22Rv1 (cell line): ENCODE data around the gene LIMK2.

Experiments
- H3K27ac ChIP-seq: fragments of 450-650 bp; 2 replicates; pipeline ENCODE4 v1.5.1; 2017
- CTCF ChIP-seq: fragments of 450-650 bp; IDR thresholded peaks from 2 replicates; pipeline ENCODE4 v1.5.1; 2017; ENCODE audit warnings: mild to moderate bottlenecking
- ZFX ChIP-seq: fragments of 450-650 bp; IDR thresholded peaks from 2 replicates; pipeline ENCODE4 v1.6.1; 2017; ENCODE audit warnings: antibody characterized with exemption, borderline replicate concordance

Gene LIMK2

DNA sequence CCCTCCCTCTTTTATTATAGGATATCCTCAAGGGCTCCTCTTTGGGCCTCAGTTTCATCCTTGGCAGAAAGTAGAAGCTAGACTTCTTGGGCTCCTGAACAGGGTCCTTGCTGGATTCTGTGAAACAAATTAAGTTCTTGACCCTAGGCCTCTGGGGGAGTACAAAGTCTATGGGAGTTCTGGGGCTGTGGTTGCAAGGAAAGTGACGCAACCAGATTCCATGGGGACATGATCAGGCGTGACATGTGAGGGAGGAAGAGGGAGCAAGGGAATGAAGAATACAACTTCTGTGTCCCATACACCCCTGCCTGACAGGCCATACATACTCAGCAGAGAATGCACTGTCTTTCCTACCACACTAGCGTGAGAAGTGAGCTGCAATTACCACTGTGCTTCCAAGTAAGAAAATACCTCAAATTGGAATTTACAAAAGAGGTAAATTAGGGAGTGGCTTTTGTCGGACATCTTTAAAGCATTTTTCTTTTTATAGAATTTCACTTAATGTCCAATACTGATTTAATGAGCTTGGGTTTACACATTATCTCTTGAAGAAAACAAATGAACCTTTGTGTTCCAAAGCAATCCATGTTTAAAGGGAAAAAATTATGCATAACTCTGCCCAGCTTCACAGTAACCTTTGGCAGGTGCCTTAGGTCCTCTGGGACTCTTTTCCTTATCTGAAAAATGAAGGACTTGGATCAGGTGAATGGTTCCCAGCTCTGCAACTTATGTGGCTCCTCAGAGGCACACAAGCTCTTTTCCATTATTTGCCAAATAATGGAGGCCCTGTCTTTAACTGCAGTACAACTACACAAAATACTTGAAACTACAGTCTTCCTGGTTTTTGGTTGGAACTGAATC lies 38.9 kb downstream of the LIMK2 start:
- no peak overlapping the region for H3K27ac ChIP-seq
- TF ChIP-seq CTCF = no peak
- no peak for TF ChIP-seq ZFX

DNA sequence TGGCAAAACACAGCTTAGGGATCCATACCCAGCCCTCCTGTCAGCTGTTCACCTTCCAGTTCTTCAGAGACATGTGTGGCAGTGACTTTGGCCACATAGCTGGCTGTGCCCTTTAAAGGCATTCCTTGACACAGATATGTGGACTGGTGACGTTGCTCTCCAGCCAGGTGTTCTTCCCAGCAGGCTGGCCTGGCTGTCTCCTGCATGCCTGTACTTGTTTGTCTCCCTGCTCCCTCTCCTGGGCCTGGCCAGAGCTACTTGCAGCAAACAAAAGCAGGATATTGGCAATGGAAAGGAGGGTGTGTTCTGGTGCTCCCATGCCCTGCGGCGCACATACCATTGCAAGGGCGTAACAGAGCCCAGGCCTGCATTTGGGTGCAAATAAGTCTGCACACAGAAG lies 41.9 kb downstream of the LIMK2 start:
- TF ChIP-seq ZFX (no peak), CTCF (no peak)
- peak overlapping the region; percentile 6; the same call in 1 of the 2 replicates for H3K27ac ChIP-seq

GRCh38 chr22:31259798-31260473 lies 47.8 kb downstream of the LIMK2 start:
- TF ChIP-seq CTCF (no peak), ZFX (no peak)
- peak overlapping the region; percentile 61 for H3K27ac ChIP-seq

GRCh38 chr22:31260474-31260856 lies 48.4 kb downstream of the LIMK2 start:
- peak overlapping the region; percentile 61 for H3K27ac ChIP-seq
- TF ChIP-seq ZFX (no peak), CTCF (no peak)

- no peak overlapping the region for H3K27ac ChIP-seq
- no peak for TF ChIP-seq ZFX
- TF ChIP-seq CTCF = no peak
These were observed 50.4 kb downstream of the LIMK2 start for GRCh38 chr22:31262312-31263133.

GRCh38 chr22:31263896-31264640 lies 52.0 kb downstream of the LIMK2 start:
- H3K27ac ChIP-seq = no peak overlapping the region
- no peak for TF ChIP-seq CTCF
- no peak for TF ChIP-seq ZFX
